Activated gamma-delta T cell (primary cell): ENCODE measurements around the gene MAP6.

Experiments used
- DNase-seq: peaks from one replicate; lab custom pipeline; 2025; lab: John Stamatoyannopoulos, UW

The MAP6 gene

GRCh38 chr11:75631086-75631730 lies 37.6 kb downstream of the MAP6 start:
- DNase-seq: no peak

GRCh38 chr11:75627906-75628668 lies 40.8 kb downstream of the MAP6 start:
- DNase-seq: no peak

- DNase-seq: no peak
These were observed 41.8 kb downstream of the MAP6 start for GRCh38 chr11:75626889-75627529.

GRCh38 chr11:75625991-75626888 lies 42.6 kb downstream of the MAP6 start:
- no peak for DNase-seq

- no peak for DNase-seq
These were observed 43.8 kb downstream of the MAP6 start for GRCh38 chr11:75625021-75625420.

DNA sequence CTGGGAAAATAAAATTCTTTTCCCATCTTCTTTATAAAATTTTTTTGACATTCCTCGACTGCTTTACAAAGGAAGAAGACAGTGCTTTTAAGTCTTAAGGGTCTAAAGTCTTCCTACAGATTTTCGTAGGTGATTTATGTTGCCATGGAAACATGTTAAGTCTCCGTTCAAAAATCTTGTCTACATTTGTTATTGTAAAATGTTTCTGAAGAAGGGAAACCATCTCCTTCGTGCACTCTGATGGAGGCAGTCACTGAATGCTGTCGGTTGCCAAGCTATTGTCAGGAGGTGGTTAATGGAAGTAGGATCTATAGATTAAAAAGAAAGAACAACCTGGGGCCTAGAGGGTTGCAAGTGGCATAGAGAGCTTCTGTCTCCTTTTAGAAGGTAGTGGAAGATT lies 52.6 kb downstream of the MAP6 start:
- no peak for DNase-seq

DNA sequence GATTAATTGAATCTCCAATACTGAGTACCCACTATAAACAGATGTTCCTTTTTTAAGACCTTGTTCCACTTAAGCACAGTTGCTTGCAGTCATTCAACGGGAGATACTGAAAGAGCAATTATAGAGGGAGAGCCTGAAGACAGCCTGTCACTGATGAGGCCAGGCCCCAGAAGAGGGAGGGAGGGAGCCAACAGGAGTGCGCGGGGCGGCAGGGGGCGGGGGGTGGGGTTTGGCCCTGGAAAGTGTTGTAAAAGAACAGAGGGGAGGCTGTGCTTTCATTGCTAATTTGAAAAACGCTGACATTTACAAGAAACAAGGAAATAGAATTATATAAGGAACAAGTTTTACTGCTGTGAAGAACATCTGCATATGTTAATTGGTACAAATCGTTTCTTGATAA lies 53.1 kb downstream of the MAP6 start:
- DNase-seq: no peak

GRCh38 chr11:75611823-75612222 lies 57.0 kb downstream of the MAP6 start:
- no peak for DNase-seq

DNA sequence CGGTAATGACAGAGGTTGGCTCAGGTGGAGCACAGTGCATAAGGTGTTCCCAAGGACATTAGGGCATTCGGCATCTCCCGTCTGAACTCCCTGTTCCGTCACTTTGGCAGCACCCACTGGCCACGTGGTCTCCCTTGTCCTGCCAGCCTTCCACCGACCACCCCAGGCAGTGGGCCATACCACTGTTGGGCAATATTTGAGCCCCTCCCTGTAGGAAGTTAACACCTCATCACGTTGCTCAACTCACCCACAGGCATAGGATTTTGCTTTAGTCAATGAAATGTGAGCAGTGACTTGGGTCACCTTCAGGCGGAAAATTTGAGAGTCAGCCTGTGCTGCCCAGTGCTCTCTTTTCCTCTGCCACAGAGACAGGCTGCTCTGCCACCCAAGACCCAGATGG lies 62.7 kb downstream of the MAP6 start:
- DNase-seq: no peak

GRCh38 chr11:75603791-75604736 lies 64.8 kb downstream of the MAP6 start:
- DNase-seq: no peak

- DNase-seq: no peak
These were observed 65.9 kb downstream of the MAP6 start for GRCh38 chr11:75602951-75603350.

GRCh38 chr11:75601494-75601893 lies 67.3 kb downstream of the MAP6 start:
- DNase-seq: no peak

DNA sequence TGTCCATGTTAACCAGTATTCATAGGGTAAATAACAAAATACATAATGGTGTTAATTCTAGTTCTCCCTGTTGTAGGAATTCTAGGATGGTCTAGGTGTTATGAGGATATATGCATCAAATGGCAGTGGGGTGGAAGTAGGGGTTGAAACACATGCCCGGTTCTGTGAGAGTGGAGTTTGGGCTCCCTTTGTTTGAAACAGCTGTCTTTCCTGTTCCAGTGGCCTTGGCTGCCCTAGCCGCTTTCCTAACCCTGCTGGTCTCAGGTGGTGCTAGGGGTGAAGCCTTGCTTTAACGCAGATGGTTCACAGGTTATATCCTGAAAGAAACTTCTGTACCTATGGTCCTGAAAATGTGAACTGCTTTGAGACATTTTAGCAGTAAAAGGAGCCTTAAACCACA lies 68.5 kb downstream of the MAP6 start:
- DNase-seq: no peak

DNA sequence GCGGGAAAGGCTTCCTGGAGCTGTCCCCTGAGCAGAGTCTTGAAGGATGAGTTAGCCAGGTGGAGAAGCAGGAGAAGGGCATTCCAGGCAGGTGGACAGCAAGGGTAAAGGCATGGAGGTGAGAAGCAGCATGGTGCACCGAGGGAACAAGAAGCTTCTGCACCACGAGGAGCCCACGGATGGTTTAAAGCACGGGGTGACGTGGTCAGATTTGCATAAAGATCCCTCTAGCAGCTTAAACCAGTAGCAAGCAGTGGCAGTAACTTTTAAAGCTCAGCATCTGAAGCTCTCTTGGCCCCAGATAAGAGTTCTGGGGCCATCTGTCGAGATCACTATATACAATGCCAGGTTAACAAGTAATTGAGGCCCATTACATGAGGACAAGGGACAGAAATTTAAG lies 69.9 kb downstream of the MAP6 start:
- DNase-seq: no peak

DNA sequence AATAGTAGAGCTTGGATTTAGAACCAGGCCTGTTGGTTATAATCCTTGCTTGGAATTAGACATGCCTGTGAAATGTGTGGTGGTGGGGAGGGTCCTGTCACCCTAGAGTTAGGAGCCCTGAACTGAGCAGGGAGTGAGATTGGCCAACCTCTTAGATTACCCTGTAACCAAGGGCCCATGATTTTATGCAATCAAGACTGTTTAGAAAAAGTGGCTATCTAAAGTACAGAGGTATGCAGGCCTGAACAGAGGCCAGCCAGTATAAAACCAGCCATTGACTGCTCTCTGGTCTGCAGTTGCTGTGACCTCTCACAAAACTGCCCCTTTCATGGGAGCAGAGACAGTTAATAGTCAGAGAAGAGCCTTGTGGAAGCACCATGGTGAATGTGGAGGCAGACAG lies 70.6 kb downstream of the MAP6 start:
- no peak for DNase-seq

DNA sequence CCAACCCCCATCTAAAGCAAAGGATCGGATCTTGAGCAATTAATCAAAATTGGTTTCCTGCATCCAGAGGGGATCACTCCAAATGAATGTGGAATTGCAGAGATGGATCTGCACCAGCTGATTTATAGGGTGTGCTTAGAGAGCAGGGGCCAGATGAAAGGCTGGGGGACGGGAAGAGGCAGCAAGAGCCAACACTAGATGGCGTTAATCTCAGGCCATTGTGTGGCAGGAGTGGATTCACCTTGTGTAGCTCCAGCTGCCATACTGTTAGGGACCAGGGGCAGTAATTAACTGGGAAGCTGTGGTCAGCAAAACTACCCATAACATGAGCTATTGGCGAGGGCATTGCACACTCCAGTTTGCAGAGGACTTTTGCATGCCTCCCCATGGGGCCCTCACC lies 71.2 kb downstream of the MAP6 start:
- DNase-seq: no peak

- DNase-seq: no peak
These were observed 71.9 kb downstream of the MAP6 start for GRCh38 chr11:75596914-75597313.

DNA sequence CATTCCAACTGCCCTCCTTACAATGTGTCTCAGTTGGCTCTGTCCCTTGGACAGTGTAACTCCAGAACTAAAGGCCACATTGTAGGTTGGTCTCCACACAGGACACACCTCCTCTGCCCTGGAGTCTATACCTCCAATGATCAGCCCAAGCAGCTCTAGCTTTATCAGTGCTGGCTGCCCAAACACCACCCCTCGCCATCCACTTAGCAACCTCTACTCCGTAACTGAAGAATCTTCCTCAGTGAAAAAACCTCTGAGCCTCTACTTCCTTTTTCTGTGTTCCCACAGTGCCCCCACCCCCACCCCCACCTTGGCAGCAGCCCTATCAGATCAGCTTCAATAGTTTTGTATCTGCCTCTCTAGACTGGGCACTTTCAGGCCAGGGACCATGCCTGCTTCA lies 73.4 kb downstream of the MAP6 start:
- no peak for DNase-seq

- DNase-seq: no peak
These were observed 74.6 kb downstream of the MAP6 start for GRCh38 chr11:75594211-75594610.

DNA sequence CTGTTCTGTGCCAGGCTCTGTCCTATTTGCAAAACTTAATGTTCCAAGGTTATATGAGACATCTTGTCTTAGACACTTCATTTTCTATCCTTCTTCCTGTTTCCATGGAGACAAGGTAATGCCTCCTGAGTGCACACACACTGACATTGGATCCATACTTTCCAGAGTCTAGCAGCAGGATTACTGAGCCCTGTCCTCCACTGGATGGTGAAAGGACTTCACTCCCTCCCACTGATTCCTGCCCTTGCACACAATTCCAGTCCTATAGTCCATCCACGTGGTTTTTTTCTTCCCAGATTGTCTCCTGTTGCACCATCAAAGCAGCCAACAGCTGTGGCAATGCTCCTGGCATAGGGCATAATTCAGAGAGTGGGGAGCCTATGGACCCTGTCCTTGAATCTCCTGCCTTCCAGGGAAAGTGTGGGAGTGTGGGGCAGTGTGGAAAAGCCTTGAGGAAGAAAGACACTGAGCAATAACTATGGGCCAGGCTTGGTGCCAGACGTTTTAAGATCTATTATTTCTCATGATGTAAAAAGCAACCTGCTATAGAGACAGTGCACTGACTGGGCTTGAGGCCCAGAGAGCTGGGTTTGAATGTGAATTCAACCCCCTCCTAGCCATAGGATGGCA lies 75.4 kb downstream of the MAP6 start:
- DNase-seq: no peak

GRCh38 chr11:75592715-75593114 lies 76.1 kb downstream of the MAP6 start:
- no peak for DNase-seq
